A549 (cell line): ENCODE data around the gene WFDC1.

Experiments
- CEBPB ChIP-seq, 2 experiments: fragments of >200 bp in 1 of 2; sonication (Bioruptor Twin) in 1 of 2; formaldehyde crosslinking in 1 of 2; IDR thresholded peaks; 2 replicates each; pipeline ENCODE4 v1.6.1; 2012 to 2016
- CTCF ChIP-seq: fragments of >200 bp; sonication (Bioruptor Twin); formaldehyde crosslinking; IDR thresholded peaks from 3 replicates; pipeline ENCODE4 v1.5.1; 2016
- E2F6 ChIP-seq: IDR thresholded peaks from 2 replicates; pipeline ENCODE4 v1.6.1; 2012; ENCODE audit warnings: low read depth, borderline replicate concordance
- EP300 ChIP-seq, 2 experiments: fragments of >200 bp; sonication (Bioruptor Twin); formaldehyde crosslinking; IDR thresholded peaks; 2 replicates in 1 of 2; 3 replicates in 1 of 2; pipeline ENCODE4 v1.6.1; 2016 to 2017
- JUN ChIP-seq, 2 experiments: fragments of >200 bp; sonication (Bioruptor Twin); formaldehyde crosslinking; IDR thresholded peaks; 2 replicates in 1 of 2; 3 replicates in 1 of 2; pipeline ENCODE4 v1.6.1; 2016 to 2017
- MAX ChIP-seq: IDR thresholded peaks from 2 replicates; pipeline ENCODE4 v1.6.1; 2012
- MAZ ChIP-seq: fragments of 150-350 bp; IDR thresholded peaks from 2 replicates; pipeline ENCODE4 v1.6.1; 2014; ENCODE audit warnings: antibody characterized with exemption, low read depth, low read length, borderline replicate concordance
- PHF8 ChIP-seq: fragments of 200-600 bp; sonication (generic); IDR thresholded peaks from 2 replicates; pipeline ENCODE4 v1.6.1; 2016; ENCODE audit warnings: low read depth, mild to moderate bottlenecking, antibody characterized with exemption, moderate library complexity, borderline replicate concordance
- POLR2A ChIP-seq: IDR thresholded peaks from 2 replicates; pipeline ENCODE4 v1.6.1; 2012; ENCODE audit warnings: mild to moderate bottlenecking, low read length
- POLR2AphosphoS2 ChIP-seq: conservative IDR thresholded peaks from 2 replicates; pipeline ENCODE4 v1.6.1; 2012; ENCODE audit warnings: low read length, improper control_type of control experiment, inconsistent platforms
- ZC3H11A ChIP-seq: fragments of 450-650 bp; IDR thresholded peaks from 2 replicates; pipeline ENCODE4 v1.6.1; 2014; ENCODE audit warnings: antibody characterized with exemption, mild to moderate bottlenecking
- ZSCAN20 ChIP-seq: fragments of 250-450 bp; sonication (Bioruptor Pico); IDR thresholded peaks from 2 replicates; pipeline ENCODE4 v1.8.0; 2022; ENCODE audit warnings: mild to moderate bottlenecking, moderate library complexity

- TF ChIP-seq EP300 (IDR thresholded peaks at IDR 0.05) (no peak), CTCF (no peak), POLR2A (no peak), PHF8 (no peak), MAX (no peak), JUN (IDR thresholded peaks at IDR 0.05) (no peak), POLR2AphosphoS2 (no peak), E2F6 (no peak), MAZ (no peak), CEBPB (IDR thresholded peaks at IDR 0.05) (no peak), ZSCAN20 (CRISPR knock-in tag) (no peak), ZC3H11A (no peak)
Observed at GRCh38 chr16:84313921-84314320, 19.2 kb downstream of the WFDC1 start.
